Measurements from ENCODE around the gene HERC2.
"Not testable (repeated sequence)": the region's sequence is repeated elsewhere in the genome, so short reads cannot be mapped to it uniquely, and the experiment has no call there.

The HERC2 gene

GRCh38 chr15:28145419-28145818 is 176.6 kb downstream of the HERC2 start:
- DNase-seq; in situ Hi-C loops (cut with MboI; ENCODE audit: low pct_unique_long_range_greater_than_20kb, low sequenced_read_pairs): not testable (repeated sequence)

GRCh38 chr15:28140062-28140461 is 181.9 kb downstream of the HERC2 start:
- in situ Hi-C loops (cut with MboI; ENCODE audit: low pct_unique_long_range_greater_than_20kb, low sequenced_read_pairs): no loop called here
- no peak for DNase-seq

GRCh38 chr15:28137408-28138039 is 184.5 kb downstream of the HERC2 start:
- in situ Hi-C loops (cut with MboI; ENCODE audit: low pct_unique_long_range_greater_than_20kb, low sequenced_read_pairs): not testable (repeated sequence)

GRCh38 chr15:28136236-28136904 is 185.6 kb downstream of the HERC2 start:
- in situ Hi-C loops (cut with MboI; ENCODE audit: low pct_unique_long_range_greater_than_20kb, low sequenced_read_pairs): not testable (repeated sequence)

More at GRCh38 chr15:28137408-28138039, 184.5 kb downstream of the HERC2 start:
- not testable (repeated sequence) for DNase-seq

GRCh38 chr15:28133281-28133680 is 188.7 kb downstream of the HERC2 start:
- in situ Hi-C loops (cut with MboI; ENCODE audit: low pct_unique_long_range_greater_than_20kb, low sequenced_read_pairs): no loop called here
- DNase-seq: no peak

More at GRCh38 chr15:28136236-28136904, 185.6 kb downstream of the HERC2 start:
- DNase-seq: peak; percentile 7

- in situ Hi-C loops (cut with MboI; ENCODE audit: low pct_unique_long_range_greater_than_20kb, low sequenced_read_pairs): no loop called here
- no peak for DNase-seq
These were observed 189.3 kb downstream of the HERC2 start for GRCh38 chr15:28132524-28133275.

- in situ Hi-C loops (cut with MboI; ENCODE audit: low pct_unique_long_range_greater_than_20kb, low sequenced_read_pairs): no loop called here
These were observed 190.0 kb downstream of the HERC2 start for GRCh38 chr15:28131946-28132345.

GRCh38 chr15:28131400-28131799 is 190.6 kb downstream of the HERC2 start:
- DNase-seq: no peak
- in situ Hi-C loops (cut with MboI; ENCODE audit: low pct_unique_long_range_greater_than_20kb, low sequenced_read_pairs): no loop called here

More at GRCh38 chr15:28131946-28132345, 190.0 kb downstream of the HERC2 start:
- DNase-seq: no peak

GRCh38 chr15:28130651-28131050 is 191.3 kb downstream of the HERC2 start:
- DNase-seq: no peak
- in situ Hi-C loops (cut with MboI; ENCODE audit: low pct_unique_long_range_greater_than_20kb, low sequenced_read_pairs): no loop called here

- in situ Hi-C loops (cut with MboI; ENCODE audit: low pct_unique_long_range_greater_than_20kb, low sequenced_read_pairs): no loop called here
- no peak for DNase-seq
These were observed 192.6 kb downstream of the HERC2 start for GRCh38 chr15:28129231-28129848.

GRCh38 chr15:28128031-28128430 is 193.9 kb downstream of the HERC2 start:
- DNase-seq: no peak
- in situ Hi-C loops (cut with MboI; ENCODE audit: low pct_unique_long_range_greater_than_20kb, low sequenced_read_pairs): no loop called here

- no peak for DNase-seq
- in situ Hi-C loops (cut with MboI; ENCODE audit: low pct_unique_long_range_greater_than_20kb, low sequenced_read_pairs): no loop called here
These were observed 194.9 kb downstream of the HERC2 start for GRCh38 chr15:28127036-28127435.

GRCh38 chr15:28125673-28126651 is 196.0 kb downstream of the HERC2 start:
- peak; percentile 58 for DNase-seq
- in situ Hi-C loops (cut with MboI; ENCODE audit: low pct_unique_long_range_greater_than_20kb, low sequenced_read_pairs): no loop called here

- in situ Hi-C loops (cut with MboI; ENCODE audit: low pct_unique_long_range_greater_than_20kb, low sequenced_read_pairs): no loop called here
- DNase-seq: no peak
These were observed 197.1 kb downstream of the HERC2 start for GRCh38 chr15:28124841-28125240.

GRCh38 chr15:28123408-28124023 is 198.5 kb downstream of the HERC2 start:
- DNase-seq: peak; percentile 74
- in situ Hi-C loops (cut with MboI; ENCODE audit: low pct_unique_long_range_greater_than_20kb, low sequenced_read_pairs): no loop called here

- in situ Hi-C loops (cut with MboI; ENCODE audit: low pct_unique_long_range_greater_than_20kb, low sequenced_read_pairs): no loop called here
These were observed 199.7 kb downstream of the HERC2 start for GRCh38 chr15:28122038-28122949.

GRCh38 chr15:28121577-28121976 is 200.4 kb downstream of the HERC2 start:
- DNase-seq; in situ Hi-C loops (cut with MboI; ENCODE audit: low pct_unique_long_range_greater_than_20kb, low sequenced_read_pairs): not testable (repeated sequence)

More at GRCh38 chr15:28122038-28122949, 199.7 kb downstream of the HERC2 start:
- no peak for DNase-seq
